EL (cell line): ENCODE measurements around the gene FARP1.
"Not testable (repeated sequence)": the region's sequence is repeated elsewhere in the genome, so short reads cannot be mapped to it uniquely, and the experiment has no call there.

Experiments
- DNase-seq: peaks from one replicate; pipeline ENCODE4 v3.0.0-alpha.2; 2016

The FARP1 gene

DNA sequence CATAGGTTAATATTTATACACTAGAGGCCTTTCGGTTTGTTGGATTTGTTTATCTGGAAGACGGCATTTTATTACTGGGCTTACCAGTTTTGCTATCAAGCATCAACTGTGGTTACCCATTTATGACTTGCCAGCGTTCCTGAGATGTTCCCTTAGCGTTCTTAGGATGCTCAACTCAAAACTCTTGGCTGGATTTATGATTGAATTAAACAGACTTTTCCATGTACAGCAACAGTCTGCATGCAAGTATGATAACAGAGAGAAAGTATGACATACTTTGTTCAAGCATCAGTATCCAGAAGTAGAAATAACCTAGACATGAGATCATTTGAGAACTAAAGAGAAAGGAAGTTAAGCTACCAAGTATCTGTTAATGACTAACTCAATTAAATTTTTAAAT, 64.1 kb downstream of the FARP1 start:
- peak; percentile 94 for DNase-seq

GRCh38 chr13:98207416-98207815, 64.5 kb downstream of the FARP1 start:
- DNase-seq = peak; percentile 79

DNA sequence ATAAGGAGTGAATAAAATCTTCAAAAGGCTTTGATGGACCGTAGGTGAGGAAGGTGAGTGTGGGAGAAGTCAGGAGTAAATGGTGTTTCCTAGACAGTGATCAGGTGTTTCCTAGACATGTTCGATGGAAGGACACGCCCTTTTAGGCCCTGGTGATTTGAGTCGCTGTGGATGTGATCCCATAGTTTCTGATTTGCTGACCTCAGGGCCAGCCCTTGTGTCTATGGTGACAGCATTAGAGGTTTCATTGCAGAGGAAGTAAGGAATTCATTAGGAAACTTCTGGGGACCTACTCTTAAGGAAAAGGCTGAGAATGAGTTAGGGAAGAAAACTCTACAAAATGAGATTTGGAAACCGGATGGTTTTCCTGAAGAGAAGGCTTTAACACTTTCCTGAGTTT, 65.7 kb downstream of the FARP1 start:
- DNase-seq = no peak

DNA sequence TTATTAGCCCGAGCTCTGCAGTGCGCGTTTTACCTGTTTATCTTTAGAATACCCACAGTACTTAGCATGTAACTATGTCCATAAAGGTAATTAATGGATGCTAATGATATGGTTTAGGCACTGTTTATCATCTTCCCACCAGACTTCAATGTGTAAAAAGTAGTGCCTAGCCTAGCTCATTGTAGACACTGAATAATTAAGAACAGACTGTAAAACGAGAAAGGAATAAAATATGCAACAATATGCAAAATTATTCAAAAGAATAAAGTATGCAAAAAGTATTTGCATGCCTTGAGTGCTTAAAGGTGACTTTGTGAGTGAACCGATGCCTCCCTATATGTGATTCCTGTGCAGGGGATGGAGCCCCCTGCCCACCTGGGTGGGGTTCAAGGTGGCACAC, 69.9 kb downstream of the FARP1 start:
- DNase-seq = no peak

DNA sequence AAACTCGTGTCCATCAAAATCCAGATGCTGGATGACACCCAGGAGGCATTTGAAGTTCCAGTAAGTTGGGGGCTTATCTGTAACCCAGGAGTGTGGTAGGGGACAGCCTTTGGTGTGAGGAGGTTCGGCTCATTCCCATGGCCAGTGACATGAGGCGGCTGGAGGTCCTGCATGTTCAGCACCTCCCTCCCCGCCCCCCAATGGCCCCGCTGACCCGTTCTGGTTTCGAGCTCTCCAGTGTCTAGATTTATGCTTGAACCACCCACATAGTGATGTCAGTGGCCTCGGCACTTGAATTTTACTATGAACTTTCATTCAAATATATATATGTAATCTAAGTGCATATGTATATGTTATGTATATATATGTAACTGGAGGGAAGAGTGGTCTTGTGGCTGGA, 70.5 kb downstream of the FARP1 start:
- DNase-seq = no peak

DNA sequence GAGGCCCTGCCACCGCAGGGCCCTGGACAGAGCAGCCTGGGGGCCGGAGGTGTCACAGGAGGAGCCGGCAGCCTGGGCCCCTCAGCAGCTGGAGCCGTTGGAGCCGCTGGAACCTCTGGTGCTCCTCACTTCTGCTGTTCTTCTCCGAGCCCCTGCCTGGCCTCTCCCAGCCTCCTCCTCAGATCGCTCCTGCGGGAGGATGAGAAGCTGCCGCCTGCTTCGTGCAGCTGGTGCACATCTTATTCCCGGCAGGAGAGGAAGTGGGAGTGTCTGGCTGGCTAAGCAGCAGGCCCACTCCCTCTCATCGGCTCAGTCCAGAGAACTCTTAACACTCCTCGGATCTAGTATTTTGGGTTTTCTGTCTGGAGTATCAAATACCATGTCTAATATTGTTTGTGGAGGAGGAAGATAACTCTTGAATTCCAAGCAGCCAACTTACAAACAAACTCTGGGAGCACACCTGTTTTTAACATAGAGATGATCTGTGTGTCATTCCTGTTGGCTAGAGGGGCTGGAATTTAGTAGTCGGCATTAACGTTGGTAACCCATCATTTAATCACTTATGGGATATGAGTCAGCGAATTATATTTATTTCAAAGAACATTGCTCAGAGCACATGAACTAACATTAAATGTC, 71.2 kb downstream of the FARP1 start:
- DNase-seq = peak; percentile 71

- DNase-seq = no peak
Measured at GRCh38 chr13:98214707-98215106, 71.8 kb downstream of the FARP1 start.

- DNase-seq = no peak
Measured at GRCh38 chr13:98215508-98215907, 72.6 kb downstream of the FARP1 start.

DNA sequence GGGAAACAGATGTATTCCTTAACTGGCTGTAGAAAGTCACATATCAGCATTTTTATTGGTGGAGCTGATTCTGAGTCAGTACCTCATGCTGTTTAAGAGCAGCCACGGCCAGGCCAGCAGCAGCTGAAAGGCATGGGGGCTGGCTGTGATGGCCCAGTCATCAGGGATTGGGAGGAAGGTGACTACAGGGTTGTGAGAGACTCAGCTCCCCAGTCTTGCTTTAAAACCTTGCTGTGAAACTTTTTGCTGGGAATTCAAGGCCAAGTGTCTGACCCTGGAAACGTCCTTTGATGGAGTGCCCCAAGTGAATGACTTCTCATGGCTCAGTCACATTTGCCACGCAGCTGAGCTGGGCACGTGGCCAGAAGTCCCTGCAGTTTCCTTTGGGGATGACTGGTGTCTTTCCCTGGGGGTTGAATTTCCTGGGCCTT, 73.3 kb downstream of the FARP1 start:
- DNase-seq = peak; percentile 92

DNA sequence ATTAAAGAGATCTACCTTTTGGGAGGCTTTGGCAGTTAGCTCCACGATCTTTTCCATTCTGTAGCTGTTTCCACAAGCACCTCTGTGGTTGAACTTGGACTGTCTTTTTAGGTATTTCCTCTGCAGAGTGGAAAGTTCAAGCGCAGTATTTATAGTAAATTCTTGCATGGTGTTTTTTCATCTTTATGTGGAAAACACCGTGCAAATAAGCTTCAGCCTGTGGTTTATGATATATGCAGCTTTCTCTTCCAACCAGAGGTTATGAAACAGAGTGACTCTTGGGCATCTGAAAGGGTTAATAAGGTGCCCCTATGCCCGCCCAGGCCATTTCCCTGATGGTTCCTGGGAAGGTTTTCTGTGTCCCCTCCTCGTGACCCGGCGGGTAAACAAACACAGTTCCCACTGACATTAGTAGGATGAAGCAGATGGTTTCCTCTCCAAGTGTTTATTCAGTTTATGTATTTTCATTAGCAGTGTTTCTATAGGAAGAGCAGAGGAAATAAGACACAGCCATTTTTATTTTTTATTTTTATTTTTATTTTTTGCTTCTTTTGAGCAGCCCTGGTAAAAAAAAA, 73.9 kb downstream of the FARP1 start:
- DNase-seq = no peak

DNA sequence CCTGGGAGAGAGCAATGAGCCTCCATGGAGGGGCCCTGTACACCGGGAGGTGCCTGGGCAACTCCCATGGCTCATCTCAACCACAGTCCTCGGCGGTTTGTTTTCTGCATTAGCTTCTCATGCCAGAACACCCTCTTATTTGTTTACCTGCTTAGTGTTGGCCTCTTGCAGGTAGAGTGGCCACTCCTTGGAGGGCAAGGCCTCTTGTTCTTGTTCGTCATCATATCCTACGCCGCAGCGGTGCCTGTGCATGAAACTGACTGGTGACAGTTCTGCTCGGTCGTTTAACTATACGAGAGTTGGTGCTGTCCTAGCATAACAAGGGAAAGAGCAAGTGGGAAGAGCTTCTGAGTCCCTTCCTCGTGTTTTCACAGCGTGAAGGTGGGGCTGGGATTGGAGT, 74.7 kb downstream of the FARP1 start:
- DNase-seq = no peak

DNA sequence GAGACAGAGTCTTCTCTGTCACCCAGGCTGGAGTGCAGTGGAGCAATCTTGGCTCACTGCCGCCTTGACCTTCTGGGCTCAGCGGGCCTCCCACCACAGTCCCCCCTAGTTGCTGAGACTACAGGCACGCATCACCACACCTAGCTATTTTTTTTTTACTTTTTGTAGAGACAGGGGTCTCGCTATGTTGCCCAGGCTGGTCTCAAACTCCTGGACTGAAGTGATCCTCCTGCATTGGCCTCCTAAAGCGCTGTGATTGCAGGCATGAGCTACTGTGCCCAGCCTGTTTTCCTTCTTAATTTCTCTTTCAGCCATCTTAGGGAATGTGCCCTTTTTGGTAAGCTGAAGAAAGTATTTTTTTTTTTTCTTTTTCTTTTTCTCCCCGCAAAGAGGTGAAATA, 76.8 kb downstream of the FARP1 start:
- DNase-seq = no peak

GRCh38 chr13:98220271-98220791, 77.4 kb downstream of the FARP1 start:
- DNase-seq = no peak

DNA sequence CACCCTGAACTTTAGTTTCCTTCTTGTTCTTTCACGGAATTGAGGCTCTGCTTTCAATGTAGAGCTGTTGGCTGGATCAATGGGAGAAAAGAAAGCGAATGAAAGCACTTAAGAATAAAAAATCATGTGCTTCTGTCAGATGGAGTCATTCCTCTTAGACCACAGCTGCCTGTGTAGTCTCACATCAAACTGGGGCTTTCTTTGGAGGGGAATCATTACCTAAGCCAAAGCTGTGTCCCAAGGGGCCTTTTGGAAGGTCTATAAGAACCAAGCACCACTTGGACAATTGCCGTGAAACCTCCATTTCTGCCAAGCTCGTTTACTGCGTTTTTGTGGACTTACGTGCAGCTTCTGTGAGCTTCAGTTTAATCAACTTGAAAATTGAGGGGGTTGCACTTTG, 78.3 kb downstream of the FARP1 start:
- no peak for DNase-seq

GRCh38 chr13:98222081-98222554, 79.2 kb downstream of the FARP1 start:
- DNase-seq = peak; percentile 63

- no peak for DNase-seq
Measured at GRCh38 chr13:98222816-98223215, 79.9 kb downstream of the FARP1 start.

GRCh38 chr13:98223741-98224140, 80.8 kb downstream of the FARP1 start:
- no peak for DNase-seq

- no peak for DNase-seq
Measured at GRCh38 chr13:98224557-98224956, 81.7 kb downstream of the FARP1 start.

GRCh38 chr13:98225036-98225940, 82.4 kb downstream of the FARP1 start:
- DNase-seq = no peak

GRCh38 chr13:98226496-98226895, 83.6 kb downstream of the FARP1 start:
- DNase-seq = no peak

DNA sequence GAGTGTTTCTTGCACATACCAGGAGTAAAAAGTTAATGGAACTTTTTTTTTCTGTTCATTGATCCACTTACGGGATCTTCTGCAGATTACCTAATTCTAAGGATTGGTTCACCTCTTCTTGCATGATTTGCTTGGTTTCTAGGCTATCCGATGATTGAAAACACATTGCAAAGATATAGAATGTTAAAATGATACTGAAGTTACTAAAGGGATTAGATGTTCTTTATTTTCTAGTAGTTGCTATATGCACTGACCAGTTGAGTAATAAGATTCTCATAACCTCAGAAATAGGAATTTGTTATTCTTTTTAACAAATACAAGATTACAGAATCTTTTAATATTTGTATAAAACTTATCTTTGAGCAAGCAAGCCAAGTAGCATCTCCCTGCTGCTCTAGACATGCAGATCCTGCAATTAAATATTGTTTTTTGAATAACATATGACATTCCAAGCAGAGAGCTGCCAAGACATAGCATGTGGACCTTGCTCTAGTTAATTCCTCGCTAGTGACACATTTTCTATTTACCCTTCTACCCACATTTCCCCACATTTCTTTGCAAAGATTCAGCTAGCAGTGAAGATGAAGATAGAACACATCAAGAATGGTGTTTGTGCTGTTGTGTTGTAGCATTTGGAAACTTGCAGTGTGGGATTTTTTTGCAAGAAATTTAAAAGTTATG, 85.9 kb downstream of the FARP1 start:
- DNase-seq = peak; percentile 53

DNA sequence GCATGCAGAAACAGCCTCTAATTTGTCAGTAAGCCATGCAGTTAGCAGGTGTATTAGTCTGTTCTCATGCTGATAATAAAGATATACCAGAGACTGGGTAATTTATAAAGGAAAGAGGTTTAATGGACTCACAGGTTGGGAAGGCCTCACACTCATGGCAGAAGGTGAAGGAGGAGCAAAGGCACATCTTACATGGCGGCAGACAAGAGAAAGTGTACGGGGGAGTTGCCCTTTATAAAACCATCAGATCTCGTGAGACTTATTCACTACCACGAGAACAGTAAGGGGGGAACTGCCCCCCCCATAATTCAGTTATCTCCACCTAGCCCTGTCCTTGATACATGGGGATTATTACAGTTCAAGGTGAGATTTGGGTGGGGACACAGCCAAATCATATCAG, 87.9 kb downstream of the FARP1 start:
- not testable (repeated sequence) for DNase-seq

DNA sequence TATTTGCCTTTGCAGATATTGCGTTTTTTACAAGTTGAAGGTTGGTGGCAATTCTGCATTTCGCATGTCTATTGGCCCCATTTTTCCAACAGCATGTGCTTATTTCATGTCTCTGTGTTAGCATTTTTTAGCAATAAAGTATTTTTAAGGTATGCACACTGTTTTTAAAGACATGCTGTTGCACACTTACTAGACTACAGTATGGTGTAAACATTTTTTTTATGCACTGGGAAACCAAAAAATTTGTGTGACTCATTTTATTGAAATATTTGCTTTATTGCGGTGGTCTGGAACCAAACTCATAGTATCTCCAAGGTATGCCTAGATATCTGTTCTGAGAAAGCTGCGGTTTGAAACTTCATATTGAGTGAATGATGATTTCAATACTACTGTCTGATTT, 89.6 kb downstream of the FARP1 start:
- DNase-seq = peak; percentile 64
